Measurements from ENCODE around the gene AQP5. TPM values are rescaled to one million over a fixed set of nuclear protein-coding genes. Genes with fewer than 3 reads are reported as not detected.
A peak's percentile ranks its signal among the peaks of the same experiment; 100 is the strongest.

The AQP5 gene
- total RNA-seq, 1 donor = not detected

DNA sequence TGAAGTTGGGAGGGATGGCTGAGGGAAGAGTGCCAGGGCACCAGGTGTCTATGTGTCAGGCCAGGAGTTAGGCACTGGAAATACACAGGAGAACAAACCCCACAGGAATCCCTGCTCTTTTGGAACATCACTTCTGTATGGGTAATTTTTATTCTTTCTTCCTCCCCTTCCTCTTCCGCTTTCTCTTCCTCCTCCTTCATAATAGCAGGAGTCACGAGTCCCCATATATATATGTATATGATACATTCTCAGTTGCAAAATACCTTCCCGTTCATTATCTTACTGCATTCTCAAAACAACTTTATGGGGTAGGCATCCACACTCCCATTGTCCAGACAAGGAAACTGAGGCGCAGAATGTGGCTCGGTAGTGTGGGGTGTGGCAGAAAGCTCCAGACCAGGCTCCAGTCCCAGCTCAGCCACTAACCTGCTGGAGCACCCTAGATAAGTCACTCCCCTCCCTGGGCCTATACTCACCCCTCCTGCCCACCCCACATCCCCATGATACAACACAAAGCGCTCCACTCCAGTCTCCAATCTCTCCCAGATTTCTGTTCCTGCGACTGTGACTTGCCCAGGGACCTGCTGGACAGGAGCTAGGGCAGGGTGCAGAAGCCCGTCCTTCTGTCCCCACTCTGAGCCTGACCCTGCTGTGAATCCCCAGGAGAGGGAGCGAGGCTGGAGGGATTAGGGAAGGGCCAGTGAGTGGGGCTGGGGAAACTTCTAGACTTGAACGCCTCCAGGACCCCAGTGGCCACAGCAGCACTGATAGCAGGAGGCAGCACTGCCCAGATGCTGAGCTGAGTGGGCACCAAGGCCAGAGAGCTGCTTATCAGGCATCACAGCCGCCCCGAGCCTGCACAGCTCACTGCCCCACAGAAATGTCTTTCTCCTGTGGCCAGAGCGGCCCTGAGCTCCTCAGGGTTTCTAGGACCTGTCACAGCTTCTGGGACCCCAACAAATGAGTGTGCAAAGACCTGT is 12.5 kb upstream of the AQP5 start:
- no peak for DNase-seq (ENCODE audit: low read depth)
- no peak overlapping the region for H3K4me3 ChIP-seq (ENCODE audit: low read depth, low read length)
- TF ChIP-seq CTCF (IDR thresholded peaks at IDR 0.05; ENCODE audit: insufficient read depth, low read depth, low read length) = no peak

DNA sequence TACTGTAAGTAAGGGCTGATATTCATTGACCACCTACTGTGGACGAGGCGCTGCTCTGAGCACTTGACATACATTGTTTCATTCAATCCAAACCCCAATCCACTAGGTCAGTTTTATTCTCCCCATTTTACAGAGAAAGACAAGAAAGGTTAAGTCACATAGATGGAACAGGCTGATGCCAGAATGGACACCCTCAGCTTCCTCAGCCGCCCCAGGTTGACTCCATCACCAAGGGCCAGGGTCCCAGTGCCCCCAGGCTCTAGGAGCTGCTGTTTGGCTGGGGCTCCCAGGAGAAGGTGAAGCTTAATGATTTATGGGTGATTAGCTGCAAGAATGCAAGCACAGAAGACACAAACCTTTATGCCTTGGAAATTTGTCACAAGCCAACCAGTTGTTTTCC is 11.8 kb upstream of the AQP5 start:
- TF ChIP-seq CTCF (IDR thresholded peaks at IDR 0.05; ENCODE audit: insufficient read depth, low read depth, low read length) = no peak
- H3K4me3 ChIP-seq (ENCODE audit: low read depth, low read length) = no peak overlapping the region
- no peak for DNase-seq (ENCODE audit: low read depth)

- no peak within 1 kb of the TSS for H3K4me3 ChIP-seq (ENCODE audit: low read depth, low read length)
- peak; percentile 81 for DNase-seq (ENCODE audit: low read depth)
- TF ChIP-seq CTCF (IDR thresholded peaks at IDR 0.05; ENCODE audit: insufficient read depth, low read depth, low read length) = no peak
Observed at GRCh38 chr12:49950273-49951251, 11.1 kb upstream of the AQP5 start, which contains the start of gene AQP2. Gene AQP2, plus strand, starts transcription at chr12:49950737. Its CDS starts 94 bp downstream, at chr12:49950831.

GRCh38 chr12:49951411-49952240 is 10.0 kb upstream of the AQP5 start:
- no peak overlapping the region for H3K4me3 ChIP-seq (ENCODE audit: low read depth, low read length)
- no peak for TF ChIP-seq CTCF (IDR thresholded peaks at IDR 0.05; ENCODE audit: insufficient read depth, low read depth, low read length)
- DNase-seq (ENCODE audit: low read depth) = no peak

DNA sequence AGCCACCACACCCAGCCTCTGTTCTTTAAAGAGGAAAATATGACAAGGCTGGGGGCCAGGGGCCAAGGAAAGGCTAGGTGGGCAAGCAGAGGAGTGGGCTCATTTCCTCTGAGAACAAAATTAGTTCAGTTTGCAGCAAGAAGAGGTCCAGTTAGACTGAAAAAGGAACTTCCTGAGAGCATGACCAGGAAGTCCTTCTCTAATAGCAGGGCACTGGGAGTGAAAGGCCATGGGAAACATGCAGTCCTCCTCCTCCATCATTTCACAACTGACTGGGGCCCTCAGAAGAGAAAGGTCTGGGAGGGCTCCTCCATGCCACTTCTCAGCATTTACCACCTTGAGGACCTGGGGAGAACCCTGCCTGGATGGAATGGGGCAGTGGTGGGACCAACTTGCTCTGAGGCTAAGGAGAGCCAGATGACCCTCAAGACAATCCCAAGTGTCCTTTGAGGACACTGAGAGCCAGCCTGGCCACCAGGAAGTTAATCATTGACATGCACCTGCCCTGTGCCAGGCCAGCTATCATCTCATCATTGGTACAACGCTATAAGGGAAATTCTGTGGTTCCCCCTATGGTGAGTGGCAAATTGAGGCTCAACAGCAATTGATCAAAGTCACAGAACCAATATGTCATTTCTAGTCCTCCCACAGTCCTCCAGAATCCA is 9.1 kb upstream of the AQP5 start:
- H3K4me3 ChIP-seq (ENCODE audit: low read depth, low read length) = no peak overlapping the region
- DNase-seq (ENCODE audit: low read depth) = peak; percentile 17
- no peak for TF ChIP-seq CTCF (IDR thresholded peaks at IDR 0.05; ENCODE audit: insufficient read depth, low read depth, low read length)
